ENCODE data around the gene MTCL1.

The MTCL1 gene

DNA sequence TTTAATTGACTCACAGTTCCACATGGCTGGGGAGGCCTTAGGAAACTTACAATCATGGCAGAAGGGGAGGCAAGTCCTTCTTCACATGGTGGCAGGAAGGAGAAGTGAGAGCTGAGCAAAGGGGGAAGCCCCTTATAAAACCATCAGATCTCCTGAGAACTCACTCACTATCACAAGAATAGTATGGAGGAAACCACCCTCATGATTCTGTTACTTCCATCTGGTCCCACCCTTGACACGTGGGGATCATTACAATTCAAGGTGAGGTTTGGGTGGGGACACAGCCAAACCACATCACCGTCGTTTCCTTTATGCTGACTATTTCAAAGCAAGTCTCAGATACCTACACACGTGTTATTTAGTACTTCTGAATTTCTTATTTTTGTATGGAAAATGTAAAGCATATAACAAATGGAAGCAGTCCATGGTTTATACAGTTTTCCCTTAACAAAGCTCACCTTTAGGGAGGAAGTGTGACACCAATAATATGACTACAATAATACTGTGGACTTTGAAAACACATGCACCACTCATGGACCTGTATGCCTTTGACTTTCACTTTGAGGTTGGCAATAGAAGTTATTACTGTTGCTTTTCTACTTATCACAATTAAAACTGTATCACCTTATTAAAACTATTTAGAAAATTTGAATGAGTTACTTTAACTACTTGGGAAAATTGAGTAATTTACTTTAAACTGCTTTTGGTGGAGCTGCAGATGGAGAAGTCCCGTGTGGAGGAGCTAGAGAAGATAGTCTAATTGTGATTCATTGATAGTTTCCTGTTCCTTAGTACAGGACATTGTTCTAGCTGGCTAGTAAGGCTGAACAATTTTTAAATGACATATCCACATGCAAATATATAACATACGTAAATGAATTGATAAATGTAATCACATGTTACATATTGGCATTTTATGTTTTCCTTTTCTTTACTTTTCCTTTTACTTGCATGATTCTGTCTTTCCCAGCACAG lies 37.3 kb downstream of the MTCL1 start:
- POLR2A ChIA-PET = no interaction called here
- TF ChIP-seq FOXA1 (IDR thresholded peaks at IDR 0.05) (no peak), CTBP1 (IDR thresholded peaks at IDR 0.05; ENCODE audit: borderline replicate concordance) (no peak)
- DNase-seq (ENCODE audit: extremely low spot score) = no peak
- CTCF ChIA-PET = no interaction called here

DNA sequence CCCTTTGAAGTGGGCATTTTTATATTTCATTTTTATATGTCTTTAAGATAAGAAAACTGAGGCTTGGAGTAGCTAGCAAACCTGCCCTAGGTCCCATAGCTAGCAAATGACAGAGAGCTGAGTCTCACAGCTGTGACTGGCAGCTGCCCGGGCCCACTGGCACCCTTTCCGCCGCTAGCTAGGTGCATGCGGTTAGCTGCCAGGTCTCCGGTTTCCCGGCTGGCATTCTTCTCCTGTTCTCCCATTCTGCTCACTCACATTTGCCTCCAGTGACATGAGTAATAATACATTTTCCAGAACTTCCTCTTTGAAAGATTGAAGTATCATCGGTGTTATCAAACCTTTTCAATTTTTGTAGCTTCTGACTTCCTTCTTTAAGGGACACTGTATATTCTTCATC lies 38.7 kb downstream of the MTCL1 start:
- ChIA-PET POLR2A (no interaction called here), CTCF (no interaction called here)
- no peak for DNase-seq (ENCODE audit: extremely low spot score)
- TF ChIP-seq CTBP1 (IDR thresholded peaks at IDR 0.05; ENCODE audit: borderline replicate concordance) = no peak
- no peak for TF ChIP-seq ZNF384 (IDR thresholded peaks at IDR 0.05)
- no peak for TF ChIP-seq L3MBTL2 (conservative IDR thresholded peaks at IDR 0.05)
- no peak for TF ChIP-seq NFRKB (IDR thresholded peaks at IDR 0.05)
- TF ChIP-seq ARNT (IDR thresholded peaks at IDR 0.05) = no peak
- no peak for TF ChIP-seq TARDBP (IDR thresholded peaks at IDR 0.05)
- TF ChIP-seq, protein P1, sequence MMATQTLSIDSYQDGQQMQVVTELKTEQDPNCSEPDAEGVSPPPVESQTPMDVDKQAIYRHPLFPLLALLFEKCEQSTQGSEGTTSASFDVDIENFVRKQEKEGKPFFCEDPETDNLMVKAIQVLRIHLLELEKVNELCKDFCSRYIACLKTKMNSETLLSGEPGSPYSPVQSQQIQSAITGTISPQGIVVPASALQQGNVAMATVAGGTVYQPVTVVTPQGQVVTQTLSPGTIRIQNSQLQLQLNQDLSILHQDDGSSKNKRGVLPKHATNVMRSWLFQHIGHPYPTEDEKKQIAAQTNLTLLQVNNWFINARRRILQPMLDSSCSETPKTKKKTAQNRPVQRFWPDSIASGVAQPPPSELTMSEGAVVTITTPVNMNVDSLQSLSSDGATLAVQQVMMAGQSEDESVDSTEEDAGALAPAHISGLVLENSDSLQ (IDR thresholded peaks at IDR 0.05) = no peak
- no peak for TF ChIP-seq FOXA1 (IDR thresholded peaks at IDR 0.05)

DNA sequence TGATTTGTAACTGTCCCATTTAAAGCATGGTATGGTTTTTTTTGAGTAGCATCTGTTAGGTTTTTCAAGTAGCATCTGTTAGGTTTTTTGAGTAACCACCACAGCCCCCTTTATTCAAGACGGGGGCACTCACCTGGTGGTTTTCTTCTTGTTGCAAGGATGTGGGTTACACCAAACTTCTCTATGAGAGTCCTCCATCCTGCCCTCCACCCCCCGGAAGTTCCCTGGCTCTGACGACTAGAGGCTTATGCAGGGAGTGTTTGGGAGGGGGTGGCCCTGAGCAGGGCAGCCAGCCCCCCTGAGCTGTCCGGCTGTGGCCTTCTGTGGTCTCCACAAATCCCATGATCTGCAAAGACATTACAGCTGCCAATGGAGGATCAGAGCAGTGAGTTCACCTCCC lies 39.3 kb downstream of the MTCL1 start:
- no peak for TF ChIP-seq LEF1 (IDR thresholded peaks at IDR 0.05; ENCODE audit: borderline replicate concordance)
- no peak for TF ChIP-seq ZNF384 (IDR thresholded peaks at IDR 0.05)
- TF ChIP-seq L3MBTL2 (conservative IDR thresholded peaks at IDR 0.05) = no peak
- TF ChIP-seq HDGF (IDR thresholded peaks at IDR 0.05; ENCODE audit: borderline replicate concordance) = no peak
- TF ChIP-seq FOXA1 (IDR thresholded peaks at IDR 0.05) = no peak
- no peak for TF ChIP-seq TARDBP (IDR thresholded peaks at IDR 0.05)
- no peak for TF ChIP-seq ELF4 (IDR thresholded peaks at IDR 0.05)
- TF ChIP-seq FOXK2 (IDR thresholded peaks at IDR 0.05) = no peak
- TF ChIP-seq BHLHE40 (IDR thresholded peaks at IDR 0.05; ENCODE audit: borderline replicate concordance) = no peak
- TF ChIP-seq NFRKB (IDR thresholded peaks at IDR 0.05) = no peak
- TF ChIP-seq, protein P1 (IDR thresholded peaks at IDR 0.05) = no peak
- no peak for TF ChIP-seq SUZ12 (IDR thresholded peaks at IDR 0.05)
- TF ChIP-seq SP1 (IDR thresholded peaks at IDR 0.05) = no peak
- no peak for TF ChIP-seq CTBP1 (IDR thresholded peaks at IDR 0.05; ENCODE audit: borderline replicate concordance)
- TF ChIP-seq FOXM1 (IDR thresholded peaks at IDR 0.05; ENCODE audit: borderline replicate concordance) = no peak
- TF ChIP-seq ARNT (IDR thresholded peaks at IDR 0.05) = no peak
- CTCF ChIA-PET = no interaction called here
- POLR2A ChIA-PET = no interaction called here
- DNase-seq (ENCODE audit: extremely low spot score) = no peak

DNA sequence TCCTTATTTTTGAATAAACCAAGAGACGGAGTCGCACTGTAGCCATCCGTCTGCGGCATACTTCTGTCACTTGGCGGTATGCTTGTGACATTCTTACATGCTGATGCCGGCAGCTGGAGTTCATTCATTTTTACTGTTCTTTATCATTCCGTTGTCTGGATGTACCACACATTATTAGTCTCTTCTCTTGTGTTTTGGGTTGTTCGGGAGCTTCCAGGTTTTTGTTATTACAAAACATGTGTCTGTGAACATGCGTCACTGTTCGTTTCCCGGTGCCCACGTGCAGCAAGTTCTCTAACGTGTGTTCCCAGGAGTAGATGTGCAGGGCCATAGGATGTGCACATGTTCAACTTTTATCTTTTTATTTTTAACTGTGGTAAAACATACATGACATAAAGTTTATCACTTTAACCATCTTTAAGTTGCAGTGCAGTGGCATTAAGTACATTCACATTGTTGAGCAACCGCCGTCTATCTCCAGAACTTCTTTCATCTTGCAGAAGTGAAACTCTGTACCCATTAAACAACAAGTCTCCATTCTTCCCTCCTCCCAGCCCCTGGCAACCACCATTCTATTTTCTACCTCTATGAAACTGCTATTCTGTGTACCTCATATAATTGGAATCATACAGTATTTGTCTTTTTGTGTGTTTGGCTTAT lies 40.1 kb downstream of the MTCL1 start:
- DNase-seq (ENCODE audit: extremely low spot score) = no peak
- CTCF ChIA-PET = no interaction called here
- TF ChIP-seq TARDBP (IDR thresholded peaks at IDR 0.05) = no peak
- TF ChIP-seq FOXA1 (IDR thresholded peaks at IDR 0.05) = no peak
- no peak for TF ChIP-seq SP1 (IDR thresholded peaks at IDR 0.05)
- TF ChIP-seq BHLHE40 (IDR thresholded peaks at IDR 0.05; ENCODE audit: borderline replicate concordance) = no peak
- no peak for TF ChIP-seq LEF1 (IDR thresholded peaks at IDR 0.05; ENCODE audit: borderline replicate concordance)
- no peak for TF ChIP-seq CTBP1 (IDR thresholded peaks at IDR 0.05; ENCODE audit: borderline replicate concordance)
- TF ChIP-seq FOXK2 (IDR thresholded peaks at IDR 0.05) = no peak
- no peak for TF ChIP-seq ELF4 (IDR thresholded peaks at IDR 0.05)
- no peak for TF ChIP-seq ZNF384 (IDR thresholded peaks at IDR 0.05)
- TF ChIP-seq L3MBTL2 (conservative IDR thresholded peaks at IDR 0.05) = no peak
- no peak for TF ChIP-seq SUZ12 (IDR thresholded peaks at IDR 0.05)
- POLR2A ChIA-PET = no interaction called here

DNA sequence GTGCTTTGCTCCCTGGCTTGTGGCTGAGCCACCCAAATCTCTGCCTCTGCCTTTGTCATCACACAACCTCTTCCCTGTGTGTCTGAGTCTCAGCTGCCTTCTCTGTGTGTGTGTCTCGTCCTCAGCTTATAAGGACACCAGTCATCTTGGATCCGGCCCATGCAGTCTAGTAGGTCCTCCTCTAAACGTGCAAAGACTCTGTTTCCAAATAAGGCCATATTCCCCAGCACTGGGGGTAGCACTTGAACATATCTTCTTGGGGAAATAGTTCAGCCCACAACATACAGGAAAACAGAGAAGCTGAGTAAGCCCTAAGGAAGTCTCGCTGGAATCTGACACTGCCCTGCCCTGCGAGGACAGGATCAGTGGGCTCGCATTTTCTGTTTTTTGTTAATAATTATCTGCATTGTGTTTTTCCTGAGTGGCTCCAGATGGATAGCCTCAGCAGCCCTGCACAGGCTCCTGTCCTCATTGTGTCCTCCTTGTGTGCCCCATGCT lies 42.1 kb downstream of the MTCL1 start:
- TF ChIP-seq LEF1 (IDR thresholded peaks at IDR 0.05; ENCODE audit: borderline replicate concordance) (no peak), HDGF (IDR thresholded peaks at IDR 0.05; ENCODE audit: borderline replicate concordance) (no peak)
- TF ChIP-seq, protein P1 (IDR thresholded peaks at IDR 0.05) = no peak
- ChIA-PET POLR2A (no interaction called here), CTCF (no interaction called here)
- no peak for DNase-seq (ENCODE audit: extremely low spot score)

DNA sequence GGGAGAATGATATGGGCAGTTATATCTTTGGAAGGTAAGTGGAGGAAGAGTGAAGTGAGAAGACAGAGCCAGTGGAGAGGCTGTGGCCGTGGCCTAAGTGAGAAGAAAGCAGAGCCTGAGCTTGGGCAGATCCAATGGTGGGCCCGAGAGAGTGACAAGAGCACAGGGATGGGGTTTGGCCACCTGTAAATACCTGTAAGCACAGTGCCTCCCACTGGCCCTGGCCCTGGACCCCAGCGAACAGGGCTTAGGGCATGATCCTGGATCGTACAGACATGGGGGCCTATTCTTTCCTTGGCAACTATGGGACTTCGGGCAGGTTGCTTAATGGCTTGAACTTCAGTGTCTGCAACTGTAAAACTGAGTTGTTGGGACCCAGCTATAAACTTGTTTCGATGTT lies 44.1 kb downstream of the MTCL1 start:
- POLR2A ChIA-PET = no interaction called here
- no peak for TF ChIP-seq BHLHE40 (IDR thresholded peaks at IDR 0.05; ENCODE audit: borderline replicate concordance)
- no peak for TF ChIP-seq ARNT (IDR thresholded peaks at IDR 0.05)
- no peak for TF ChIP-seq FOXK2 (IDR thresholded peaks at IDR 0.05)
- no peak for TF ChIP-seq LEF1 (IDR thresholded peaks at IDR 0.05; ENCODE audit: borderline replicate concordance)
- TF ChIP-seq FOXA1 (IDR thresholded peaks at IDR 0.05) = no peak
- TF ChIP-seq TARDBP (IDR thresholded peaks at IDR 0.05) = no peak
- no peak for TF ChIP-seq ZNF384 (IDR thresholded peaks at IDR 0.05)
- TF ChIP-seq, protein P1 (IDR thresholded peaks at IDR 0.05) = no peak
- TF ChIP-seq FOXM1 (IDR thresholded peaks at IDR 0.05; ENCODE audit: borderline replicate concordance) = no peak
- no peak for TF ChIP-seq NFRKB (IDR thresholded peaks at IDR 0.05)
- CTCF ChIA-PET = no interaction called here
- no peak for DNase-seq (ENCODE audit: extremely low spot score)
